ENCODE results near the gene MUC20. TPM values are rescaled to one million over a fixed set of nuclear protein-coding genes. Genes with fewer than 3 reads are reported as not detected.

MUC20 gene
- total and polyA plus RNA-seq, 2 of the 8 experiments (the other 6 are each of a cell fraction or from before 2014, with no cell fraction given) = 0.24 to 0.26 TPM

GRCh38 chr3:195774917-195775316 lies 54.1 kb downstream of the MUC20 start (continued):
- no peak for TF ChIP-seq CHD7 (IDR thresholded peaks at IDR 0.05; ENCODE audit: insufficient replicate concordance, low read length)
- no peak for TF ChIP-seq EGR1 (IDR thresholded peaks at IDR 0.05; ENCODE audit: borderline replicate concordance, low read depth, low read length)
- no peak for TF ChIP-seq POU5F1 (IDR thresholded peaks at IDR 0.05; ENCODE audit: low read depth, low read length)
- TF ChIP-seq SP1 (IDR thresholded peaks at IDR 0.05; ENCODE audit: low read depth, low read length) = no peak
- peak; percentile 72 to 79 for TF ChIP-seq RAD21 (IDR thresholded peaks at IDR 0.05 in 1 of 2, conservative IDR thresholded peaks at IDR 0.05 in 1 of 2; ENCODE audit: low read depth in 2 of 2, low read length in 2 of 2)
- no peak for TF ChIP-seq CTBP2 (IDR thresholded peaks at IDR 0.05; ENCODE audit: borderline replicate concordance, insufficient read depth, insufficient read length, low read length)
- no peak for TF ChIP-seq POLR2A (IDR thresholded peaks at IDR 0.05; ENCODE audit: control extremely low read depth in 1 of 2, low read depth in 2 of 2, low read length in 2 of 2)

Measured in H1 (cell line).